Measurements from ENCODE around the gene SGMS2. TPM values are rescaled to one million over a fixed set of nuclear protein-coding genes. Genes with fewer than 3 reads are reported as not detected.

Gene SGMS2
- polyA plus RNA-seq, 10 donors: 8.0 to 10.4 (median 9.4) TPM

Other genes starting within 250 kb of the SGMS2 start
- gene PAPSS1, start 104.7 kb upstream of the SGMS2 start, polyA plus RNA-seq (ENCODE audit: insufficient read length in 10 of 10): 10 to 100 TPM; 38.9 to 56.6 (median 50.4) TPM
- gene CYP2U1, start 106.6 kb downstream of the SGMS2 start, polyA plus RNA-seq (ENCODE audit: insufficient read length in 10 of 10): 1 to 10 TPM; 4.4 to 6.2 (median 5.4) TPM
- gene HADH, start 165.0 kb downstream of the SGMS2 start, polyA plus RNA-seq (ENCODE audit: insufficient read length in 10 of 10): 100 to 1,000 TPM in 4 of 10 donors, 10 to 100 TPM in 6; 83.5 to 121 (median 88.0) TPM

Measured in muscle of back (tissue), 10 donors.